ENCODE results near the gene ABITRAM.
"Not testable (repeated sequence)": the region's sequence is repeated elsewhere in the genome, so short reads cannot be mapped to it uniquely, and the experiment has no call there.

The ABITRAM gene

DNA sequence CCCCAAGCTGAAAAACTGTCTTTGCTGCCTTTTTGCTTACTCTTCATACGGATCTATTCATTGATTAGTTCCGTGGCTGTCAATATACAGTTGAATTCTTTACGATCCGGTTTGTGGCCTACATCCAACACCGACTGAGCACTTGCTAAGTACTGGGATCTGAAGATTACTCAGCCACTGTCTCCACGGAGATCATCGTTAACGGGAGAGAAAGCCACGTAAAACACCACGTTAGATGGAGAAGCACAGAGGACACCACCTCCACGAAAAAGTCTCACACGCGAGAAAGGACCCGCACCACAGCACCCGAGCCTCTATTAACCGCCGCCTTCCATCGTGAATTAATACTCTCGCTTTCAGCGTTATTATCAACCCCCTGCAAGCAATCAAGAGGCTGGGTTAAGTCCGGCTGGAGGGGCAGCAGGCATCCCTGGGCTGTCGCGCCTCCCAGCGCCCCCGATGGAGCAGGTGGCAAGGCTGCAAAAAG lies 926 bp upstream of the ABITRAM start:
- DNase-seq, result peak; percentile 27

DNA sequence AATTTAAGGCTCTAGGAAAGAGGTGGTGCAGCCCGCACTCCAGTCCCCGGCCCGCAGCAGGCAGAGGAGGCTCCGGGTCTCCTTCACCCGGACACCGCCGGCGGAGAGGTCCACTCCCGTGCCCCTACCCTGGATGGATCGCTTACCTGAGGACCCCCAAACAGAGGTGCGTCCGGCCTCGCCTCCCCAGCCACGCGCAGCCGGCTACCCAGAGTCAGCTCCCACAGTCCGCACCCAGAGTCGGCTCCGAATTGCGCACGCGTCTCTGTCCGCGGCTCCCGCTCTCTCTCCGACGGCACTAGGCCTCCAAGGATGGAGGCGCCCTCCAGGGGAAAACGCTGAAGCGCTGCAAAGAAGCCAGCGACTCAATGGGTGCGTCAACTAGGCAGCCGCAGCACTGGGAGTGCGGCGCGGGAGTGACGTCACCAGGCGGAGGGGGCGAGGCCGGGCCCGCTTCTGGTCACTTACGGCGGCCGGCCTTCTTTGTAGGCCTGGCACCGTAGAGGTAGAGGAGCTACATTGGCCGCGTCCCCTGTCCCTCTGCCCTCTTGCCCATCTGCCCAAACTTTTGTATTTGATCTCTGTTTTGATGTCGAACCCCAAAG lies 380 bp upstream of the ABITRAM start, which contains the start of gene ELP1:
Gene ELP1, minus strand, starts transcription at position 407 of the 605 bp plus-strand sequence. CDS start 2,978 bp downstream, outside the sequence.
- peak; percentile 74 for DNase-seq

DNA sequence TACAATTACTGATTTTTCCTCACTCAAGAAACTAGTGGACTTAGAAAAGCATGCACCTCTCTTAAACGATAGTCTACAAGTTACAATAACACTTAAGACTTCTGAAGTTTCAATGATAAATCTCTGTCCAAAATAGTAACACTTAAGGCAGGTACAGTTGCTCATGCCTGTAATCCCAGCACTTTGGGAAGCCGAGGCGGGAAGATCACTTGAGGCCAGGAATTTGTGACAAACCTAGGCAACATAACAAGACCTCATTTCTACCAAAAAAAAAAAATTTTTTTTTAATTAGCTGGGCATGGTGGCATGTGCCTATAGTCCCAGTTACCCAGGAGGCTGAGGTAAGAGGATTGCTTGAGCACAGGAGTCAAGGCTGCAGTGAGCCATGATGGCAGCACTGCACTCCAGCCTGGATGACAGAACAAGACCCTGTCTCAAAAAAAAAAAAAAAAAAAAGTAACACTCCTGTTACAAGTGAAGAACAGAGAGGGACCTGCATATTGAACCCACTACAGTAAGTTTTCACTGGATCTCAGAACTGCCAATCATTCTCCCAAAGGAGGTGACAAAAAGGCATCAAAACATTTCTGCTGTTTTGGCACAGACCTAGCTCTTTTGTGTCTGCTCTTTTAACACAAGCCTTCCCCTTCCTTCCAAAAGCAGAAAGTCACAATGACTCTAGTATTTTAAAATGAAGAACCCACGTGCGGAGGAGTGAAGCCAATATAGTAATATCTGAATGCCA lies 3.5 kb downstream of the ABITRAM start:
- no peak for DNase-seq

DNA sequence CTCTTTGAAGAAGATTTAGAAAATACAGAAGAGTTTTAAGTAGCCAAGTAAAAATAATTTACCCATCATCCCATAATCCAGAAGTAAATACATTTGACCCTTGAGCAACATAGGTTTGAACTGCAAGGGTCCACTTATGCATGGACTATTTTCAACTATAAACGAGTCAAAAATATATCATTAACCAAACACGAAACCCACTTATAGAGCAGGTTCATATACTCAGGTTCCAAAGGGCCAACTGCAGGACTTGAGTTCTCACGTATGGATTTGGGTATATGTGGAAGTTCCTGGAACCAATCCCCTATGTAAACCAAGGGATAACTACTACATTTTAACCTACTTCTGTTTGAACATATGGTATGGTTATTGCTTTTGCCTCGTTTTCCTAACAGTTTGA lies 5.8 kb downstream of the ABITRAM start:
- no peak for DNase-seq

DNA sequence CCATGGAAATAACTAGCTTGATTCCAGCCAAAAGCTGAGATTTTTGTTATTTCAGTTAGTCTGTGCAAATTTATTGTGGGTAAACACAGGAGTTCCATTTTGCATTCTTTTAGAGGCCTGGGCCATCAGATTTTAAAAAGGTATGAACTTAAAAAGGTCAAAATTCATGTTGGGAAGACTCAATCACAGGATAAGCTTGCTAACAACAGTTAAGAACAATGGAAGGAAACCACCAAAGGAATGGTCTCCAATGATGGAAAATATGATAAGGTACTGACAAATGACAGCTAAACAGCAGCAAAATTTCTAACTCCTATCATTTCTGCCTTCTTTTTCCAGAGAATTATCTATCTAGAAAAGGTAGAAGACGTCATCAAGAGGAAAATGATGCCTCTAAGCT lies 16.0 kb downstream of the ABITRAM start:
- no peak for DNase-seq

DNA sequence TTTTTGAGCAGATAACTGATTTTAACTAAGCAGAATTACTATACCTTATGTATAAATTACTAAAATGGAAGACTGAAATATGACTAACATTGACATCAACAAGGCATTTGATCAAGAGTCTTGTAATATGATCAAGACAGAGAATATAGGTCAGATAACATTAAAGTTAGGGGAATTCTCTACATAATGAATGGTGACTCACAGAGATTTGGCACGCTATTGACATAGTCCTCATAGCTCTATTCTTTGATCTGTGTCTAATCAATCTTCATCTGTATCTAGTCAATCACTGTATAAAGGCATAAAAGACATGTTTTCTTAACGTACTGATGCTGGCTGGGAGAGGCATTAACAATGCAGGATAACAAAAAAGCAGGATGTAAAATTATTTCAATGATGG lies 17.4 kb downstream of the ABITRAM start:
- no peak for DNase-seq

DNA sequence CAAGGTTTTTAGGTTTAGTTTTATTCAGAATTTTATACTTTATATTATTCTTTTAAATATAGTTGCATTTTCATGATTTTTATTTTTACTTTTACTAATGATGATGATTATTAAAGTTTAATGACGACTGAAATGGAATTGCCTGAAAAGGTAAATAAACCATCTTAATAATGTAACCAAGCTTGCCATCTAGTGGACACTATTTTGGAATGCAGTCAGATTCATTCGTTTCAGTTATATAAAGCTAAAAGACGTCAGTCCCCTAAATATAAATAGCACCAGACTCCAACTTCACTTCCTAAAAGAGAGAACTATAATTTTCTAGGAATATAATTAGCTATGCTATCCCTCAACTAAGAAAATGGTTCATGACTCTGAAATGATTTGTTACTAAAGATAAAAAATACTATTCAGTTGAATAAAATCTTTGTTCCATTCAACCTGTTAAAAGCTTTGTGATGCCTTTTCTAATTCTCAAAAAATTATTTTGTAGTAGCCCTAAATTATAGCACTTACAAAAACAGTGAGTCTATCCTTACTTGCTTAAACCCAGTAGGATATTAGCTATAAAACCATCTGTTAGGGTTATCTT lies 19.9 kb downstream of the ABITRAM start:
- DNase-seq, result no peak

DNA sequence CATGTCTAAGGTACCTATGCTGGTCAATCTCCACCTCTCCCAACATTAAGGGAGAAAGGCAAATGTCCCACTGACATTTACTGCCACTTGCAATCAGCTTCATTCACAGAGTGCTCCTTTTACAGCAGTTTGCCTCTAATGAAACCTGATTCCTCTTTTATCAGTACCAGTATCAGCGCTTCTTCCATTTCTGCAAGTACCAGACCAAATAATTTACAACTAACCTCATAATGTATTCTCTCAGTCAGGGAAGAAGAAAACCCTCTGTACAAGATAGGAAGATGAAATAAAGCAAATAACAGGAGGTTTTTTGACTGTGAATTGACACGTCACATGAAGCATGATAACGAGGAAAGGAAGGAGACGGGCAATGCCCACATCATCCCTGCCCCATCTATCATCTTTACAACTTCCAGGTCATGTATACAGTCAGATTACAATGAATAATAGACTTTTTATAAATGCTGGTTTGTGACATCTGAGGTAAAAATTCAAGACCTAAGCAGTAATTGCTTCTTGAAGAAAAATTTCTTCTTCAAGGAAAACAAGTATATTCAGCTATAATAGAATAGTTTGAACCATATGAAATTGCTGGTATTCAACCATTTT lies 21.9 kb downstream of the ABITRAM start:
- DNase-seq, result no peak

DNA sequence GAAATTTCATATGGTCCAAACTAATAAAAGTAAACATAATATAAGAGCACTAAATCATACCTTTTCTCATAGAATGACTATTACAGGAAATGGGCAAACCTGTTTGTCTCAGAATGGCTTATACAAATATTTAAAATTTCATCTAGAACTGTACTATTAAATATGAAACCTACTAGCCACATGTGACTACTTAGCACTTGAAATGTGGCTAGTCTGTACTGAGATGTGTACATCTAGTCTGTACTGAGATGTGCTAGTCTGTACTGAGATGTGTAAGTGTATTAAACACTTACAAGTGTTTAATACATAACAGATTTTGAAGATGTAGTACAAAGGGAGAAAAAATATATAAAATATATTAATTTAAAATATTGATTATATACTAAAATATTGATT lies 22.4 kb downstream of the ABITRAM start:
- no peak for DNase-seq

DNA sequence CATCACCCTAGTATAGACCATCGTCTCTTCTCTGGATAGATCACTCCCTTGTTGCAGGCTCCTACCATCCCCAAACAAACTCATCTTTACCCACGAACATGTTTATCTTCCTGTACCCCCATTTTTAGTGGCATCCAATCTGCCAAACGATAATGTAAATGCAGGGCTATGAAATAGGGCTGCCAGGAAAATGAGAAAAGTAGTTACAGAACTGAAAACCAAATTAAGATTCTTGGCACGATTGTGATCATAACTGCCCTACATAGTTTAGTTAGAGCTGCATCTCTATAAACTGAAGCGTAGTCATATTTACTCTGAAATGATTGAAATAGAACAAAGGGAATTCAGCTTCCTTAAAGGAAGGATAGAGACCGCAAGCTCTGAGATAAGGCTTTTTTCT lies 26.1 kb downstream of the ABITRAM start:
- no peak for DNase-seq

DNA sequence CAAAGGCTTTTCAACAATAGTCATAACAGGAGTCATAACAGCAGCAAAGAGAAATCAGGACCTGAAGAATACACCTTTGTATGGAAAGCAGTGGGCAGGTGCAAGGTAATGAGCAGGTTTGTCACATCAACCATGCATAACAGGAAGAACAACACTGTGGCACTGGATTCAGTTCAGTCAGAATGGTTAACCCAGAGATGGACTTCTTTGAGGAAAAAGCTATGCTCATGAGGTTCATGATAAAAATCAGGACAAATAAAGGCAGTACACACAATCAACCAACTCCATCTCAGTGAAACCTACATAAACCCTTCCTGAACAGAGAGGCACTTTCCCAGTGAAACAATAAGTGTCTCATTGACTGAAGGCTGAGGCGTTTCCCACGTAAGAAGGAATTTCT lies 27.0 kb downstream of the ABITRAM start:
- no peak for DNase-seq

DNA sequence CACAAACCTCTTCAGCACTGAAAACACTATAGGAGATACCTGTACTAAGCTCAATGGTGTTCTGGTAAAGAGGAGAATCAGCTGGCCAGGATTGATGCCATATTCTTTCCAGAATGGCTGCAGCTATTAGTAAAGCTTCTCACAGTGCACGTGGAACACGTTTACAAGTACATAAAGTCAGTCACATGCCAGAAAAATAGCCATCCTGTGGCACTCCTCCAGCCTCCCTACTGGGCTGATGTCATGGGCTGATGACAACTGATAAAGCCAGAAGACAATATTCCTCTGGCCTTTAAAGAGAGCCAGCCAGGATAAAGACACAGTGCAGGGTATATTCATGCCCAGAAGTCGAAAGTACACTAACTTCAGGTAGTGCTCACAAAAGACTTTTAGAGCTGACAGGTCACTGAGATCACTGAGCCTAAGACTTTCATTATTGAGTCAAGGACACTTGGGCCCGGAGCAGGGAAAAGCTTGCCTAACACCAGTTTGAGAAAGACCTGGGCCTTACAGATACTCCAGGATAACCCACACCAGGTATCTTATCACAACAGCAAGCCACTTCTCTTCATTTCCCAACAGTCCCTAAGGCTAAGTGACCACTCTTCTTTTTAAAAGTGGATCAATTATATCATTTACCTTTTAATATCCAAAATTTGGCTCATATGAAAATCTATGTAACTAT lies 29.4 kb downstream of the ABITRAM start:
- DNase-seq, result no peak

DNA sequence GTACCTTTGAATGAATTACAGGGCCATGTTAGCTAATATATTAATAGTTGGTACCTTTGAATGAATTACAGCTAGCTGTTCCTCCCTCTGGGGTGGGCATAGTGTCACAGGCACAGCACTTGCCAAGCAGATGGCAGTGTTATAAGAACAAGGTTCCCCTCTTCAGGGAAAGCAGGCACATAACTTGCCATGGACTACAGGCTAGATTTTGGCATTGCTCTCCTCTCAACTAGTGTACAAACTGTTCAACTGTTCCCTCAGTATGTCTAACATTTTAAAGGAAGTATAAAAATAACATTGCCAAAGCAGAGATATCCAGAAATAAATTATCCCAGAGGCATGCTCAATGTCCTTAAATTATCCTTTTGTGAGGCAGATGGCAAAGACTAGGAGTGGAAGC lies 33.7 kb downstream of the ABITRAM start:
- DNase-seq, result no peak

DNA sequence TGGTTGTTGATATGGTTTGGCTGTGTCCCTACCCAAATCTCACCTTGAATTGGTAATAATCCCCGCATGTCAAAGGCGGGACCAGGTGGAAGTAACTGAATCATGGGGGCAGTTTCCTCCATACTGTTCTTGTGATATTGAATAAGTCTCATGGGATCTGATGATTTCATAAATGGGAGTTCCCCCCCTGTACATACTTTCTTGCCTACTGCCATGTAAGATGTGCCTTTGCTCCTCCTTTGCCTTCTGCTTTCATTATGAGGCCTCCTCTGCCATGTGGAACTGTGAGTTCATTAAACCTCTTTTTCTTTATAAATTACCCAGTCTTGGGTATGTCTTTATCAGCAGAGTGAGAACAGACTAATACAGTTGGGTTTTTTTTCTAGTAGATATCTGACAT lies 37.2 kb downstream of the ABITRAM start:
- not testable (repeated sequence) for DNase-seq

DNA sequence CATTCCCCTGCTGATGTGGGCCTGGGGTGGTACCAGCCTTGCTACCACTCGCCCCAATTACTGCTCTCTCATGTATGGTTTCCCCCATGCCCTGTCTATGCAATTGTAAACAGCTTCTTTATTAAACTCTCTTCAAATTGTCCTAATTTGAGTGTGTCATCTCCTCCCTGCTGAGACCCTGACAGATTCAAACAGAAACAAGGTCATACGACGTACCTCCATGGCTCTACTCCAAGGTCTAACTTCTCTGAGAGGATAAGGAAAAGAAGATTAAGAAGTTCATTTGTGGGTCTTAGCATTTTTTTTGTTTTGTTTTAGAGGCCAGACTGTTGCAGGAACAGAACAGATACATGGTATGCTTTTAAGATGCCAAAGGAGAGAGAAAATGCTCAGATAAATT lies 38.0 kb downstream of the ABITRAM start:
- no peak for DNase-seq

DNA sequence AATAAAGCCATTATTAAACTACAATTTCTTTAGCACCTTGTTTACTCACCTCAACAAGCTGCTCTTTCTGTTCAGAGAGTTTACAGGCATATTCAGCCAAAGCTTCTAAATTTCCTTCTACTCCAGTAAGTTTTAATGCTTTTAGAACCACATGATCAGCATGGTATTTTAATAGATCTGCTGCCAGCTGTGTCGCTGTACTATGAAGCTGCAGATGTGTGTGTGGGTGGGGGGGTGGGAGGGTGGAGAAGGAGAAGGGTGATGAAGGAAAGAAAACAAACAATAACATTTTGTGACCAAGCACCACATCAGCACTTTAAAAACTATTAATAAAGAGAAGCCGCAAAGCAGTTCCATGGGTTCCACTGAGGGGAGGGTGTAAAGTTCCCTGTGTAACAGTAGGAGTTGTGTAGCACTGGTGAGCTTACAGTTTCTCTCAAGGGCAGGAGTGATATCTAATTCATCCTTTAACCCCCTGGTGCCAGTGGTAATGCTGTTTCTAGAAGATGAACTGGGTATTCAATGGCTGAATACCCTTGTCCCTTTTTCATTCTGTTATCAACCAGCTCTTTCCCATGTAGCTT lies 38.5 kb downstream of the ABITRAM start:
- no peak for DNase-seq

DNA sequence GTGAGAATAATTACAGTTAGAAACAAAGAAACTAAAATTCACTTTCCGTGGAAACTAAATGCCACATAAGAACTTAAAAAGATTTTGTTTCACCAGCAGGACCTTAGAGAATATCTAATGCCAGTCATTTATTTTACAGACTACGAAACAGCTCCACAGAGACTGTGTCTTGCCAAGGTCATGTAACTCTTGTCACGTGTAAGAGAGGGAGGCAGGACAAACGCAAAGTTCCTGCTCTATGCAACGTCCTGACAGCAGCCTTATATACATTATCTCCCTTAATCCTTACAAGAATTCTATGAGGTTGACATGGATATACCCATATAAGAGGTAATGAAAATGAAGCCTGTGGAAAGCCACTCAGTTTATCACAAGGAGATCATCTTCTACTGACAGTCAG lies 39.7 kb downstream of the ABITRAM start:
- DNase-seq, result no peak

DNA sequence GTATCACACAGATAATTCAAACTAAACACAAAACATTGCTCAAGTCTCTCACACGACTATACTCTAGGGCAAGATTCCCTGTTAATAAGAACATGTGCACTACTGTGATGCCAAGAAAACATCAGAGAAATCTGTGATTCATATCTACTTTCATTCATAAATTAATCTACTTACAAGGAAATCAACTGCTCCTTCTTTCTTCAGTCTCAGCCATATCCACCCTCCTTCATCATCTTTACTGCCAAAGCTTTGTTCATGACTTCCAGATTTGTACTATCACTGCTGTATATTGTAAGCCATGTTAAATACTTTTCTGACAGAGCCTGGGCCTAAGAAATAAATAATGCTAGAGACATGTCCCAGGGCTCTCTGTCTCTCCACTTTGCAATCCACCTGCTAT lies 44.0 kb downstream of the ABITRAM start:
- DNase-seq, result no peak

DNA sequence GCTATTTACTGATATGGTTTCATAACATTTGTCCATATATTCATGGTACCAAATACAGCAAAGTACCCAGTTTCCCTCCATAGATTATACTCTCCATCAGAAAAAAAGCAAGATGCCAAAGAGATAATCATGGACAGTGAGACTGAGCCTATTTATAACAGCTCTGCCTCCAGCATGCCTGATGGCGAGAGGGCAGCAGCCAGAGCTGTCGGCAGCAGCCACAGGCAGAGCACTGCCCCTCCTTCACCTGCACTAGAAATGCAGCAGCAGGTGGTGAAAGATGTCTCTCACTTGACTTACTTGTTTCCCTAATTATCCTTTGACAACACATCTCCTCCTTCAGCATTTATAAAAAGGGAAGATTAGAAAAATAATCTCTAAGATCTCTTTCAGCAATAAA lies 46.7 kb downstream of the ABITRAM start:
- DNase-seq, result no peak

DNA sequence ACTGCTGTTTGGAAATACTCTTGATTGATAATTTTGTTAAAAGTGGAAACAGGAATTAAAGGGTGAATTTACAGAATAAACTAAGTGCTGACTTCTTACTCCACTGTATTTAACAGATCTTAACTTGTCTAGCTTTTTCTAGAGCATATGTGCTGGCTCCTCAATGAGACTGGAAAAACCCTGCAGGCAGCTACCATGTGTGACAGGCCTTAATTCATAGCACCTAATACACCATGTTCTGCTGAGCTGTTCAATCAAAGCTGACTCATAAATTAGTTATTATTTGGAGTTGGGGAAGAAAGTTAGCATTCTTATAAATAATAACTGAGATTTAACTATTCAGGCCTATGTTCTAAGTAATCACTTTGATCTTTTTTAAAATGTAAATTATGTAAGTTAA lies 49.7 kb downstream of the ABITRAM start:
- DNase-seq, result no peak
